Measurements from ENCODE around the gene MYF6. TPM values are rescaled to one million over a fixed set of nuclear protein-coding genes. Genes with fewer than 3 reads are reported as not detected.

The MYF6 gene
- total RNA-seq, 2 donors from 2014 or later = not detected

DNA sequence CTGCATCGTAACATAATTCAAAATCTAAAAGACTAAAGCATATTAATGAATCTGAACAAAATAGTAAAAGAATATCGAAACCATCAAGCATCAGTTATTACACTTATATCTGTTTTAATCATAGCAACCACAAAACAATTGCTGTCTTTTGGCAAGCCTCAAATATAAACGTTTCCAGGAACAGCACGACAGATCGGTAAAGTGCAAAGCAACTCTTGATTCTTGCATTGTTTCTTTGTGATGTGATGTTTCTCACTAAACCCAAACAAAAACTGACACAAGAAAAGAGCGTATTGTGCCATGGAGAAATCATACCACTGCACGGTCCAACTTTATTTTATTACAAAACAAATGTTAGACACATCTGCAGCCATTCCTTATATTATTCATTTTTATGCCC, 9.2 kb upstream of the MYF6 start:
- ATAC-seq (ENCODE audit: insufficient number of reproducible peaks, low FRiP score, low read depth) (no peak), DNase-seq (ENCODE audit: low spot score) (no peak)
- no peak for TF ChIP-seq CTCF (IDR thresholded peaks at IDR 0.05)
- H3K4me3 ChIP-seq = no peak overlapping the region
- no peak overlapping the region for H3K27ac ChIP-seq
- peaks cover 0 to 9% of the 10 kb centered on the region in 2 donors for H3K4me1 ChIP-seq (ENCODE audit: control insufficient read depth in 1 of 2, low read depth in 2 of 2)
- no peaks in the 10 kb centered on the region for H3K27me3 ChIP-seq (replicated peaks; ENCODE audit: insufficient read depth)
- H3K36me3 ChIP-seq = no peaks in the 10 kb centered on the region
- H3K9me3 ChIP-seq = no peaks in the 10 kb centered on the region

DNA sequence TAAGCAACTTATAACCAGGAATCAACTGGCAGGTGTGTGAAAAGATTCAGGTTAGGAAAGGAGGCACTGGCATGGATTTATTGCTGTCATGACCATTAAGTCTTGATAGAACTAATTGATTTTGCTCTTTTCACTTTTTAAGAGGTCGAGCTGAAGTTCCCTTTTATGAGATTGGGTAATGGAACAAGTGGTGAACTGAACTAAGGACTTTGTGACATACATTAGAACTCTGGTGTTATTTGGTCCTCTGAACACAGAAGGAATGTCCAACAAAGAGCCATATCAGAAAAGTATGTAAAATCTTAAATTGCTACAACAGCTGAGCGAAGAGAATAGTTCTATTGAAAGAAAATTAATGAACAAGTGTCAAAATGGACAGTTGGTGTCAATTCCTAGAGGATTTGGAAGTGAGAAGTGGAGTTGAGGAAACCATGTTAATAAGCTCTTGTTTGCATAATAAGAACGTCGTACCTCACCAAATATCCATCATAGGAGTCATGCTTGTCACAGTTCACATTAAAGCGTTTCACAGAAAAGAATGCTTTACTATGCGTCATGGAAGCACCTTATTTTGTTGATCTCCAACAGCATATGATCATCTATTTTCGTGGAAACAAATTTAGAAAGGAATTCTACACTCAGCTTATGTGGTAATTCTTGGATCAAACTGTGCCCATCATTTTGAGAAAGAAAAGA, 8.4 kb upstream of the MYF6 start:
- H3K36me3 ChIP-seq = no peaks in the 10 kb centered on the region
- ATAC-seq (ENCODE audit: insufficient number of reproducible peaks, low FRiP score, low read depth) (no peak), DNase-seq (ENCODE audit: low spot score) (no peak)
- H3K4me1 ChIP-seq (ENCODE audit: control insufficient read depth in 1 of 2, low read depth in 2 of 2) = peaks cover 0 to 9% of the 10 kb centered on the region in 2 donors
- H3K27ac ChIP-seq = no peak overlapping the region
- H3K9me3 ChIP-seq = no peaks in the 10 kb centered on the region
- no peaks in the 10 kb centered on the region for H3K27me3 ChIP-seq (replicated peaks; ENCODE audit: insufficient read depth)
- TF ChIP-seq CTCF (IDR thresholded peaks at IDR 0.05) = no peak
- no peak overlapping the region for H3K4me3 ChIP-seq

GRCh38 chr12:80700327-80700726, 7.1 kb upstream of the MYF6 start:
- Histone ChIP-seq H3K27me3 (replicated peaks; ENCODE audit: insufficient read depth) (no peaks in the 10 kb centered on the region), H3K4me1 (ENCODE audit: control insufficient read depth in 1 of 2, low read depth in 2 of 2) (peaks cover 0 to 13% of the 10 kb centered on the region in 2 donors), H3K9me3 (no peaks in the 10 kb centered on the region), H3K27ac (no peak overlapping the region), H3K36me3 (no peaks in the 10 kb centered on the region), H3K4me3 (no peak overlapping the region)
- DNase-seq (ENCODE audit: low spot score) (no peak), ATAC-seq (ENCODE audit: insufficient number of reproducible peaks, low FRiP score, low read depth) (no peak)
- TF ChIP-seq CTCF (IDR thresholded peaks at IDR 0.05) = no peak

GRCh38 chr12:80701388-80701787, 6.0 kb upstream of the MYF6 start:
- Histone ChIP-seq H3K27ac (no peak overlapping the region), H3K27me3 (replicated peaks; ENCODE audit: insufficient read depth) (no peaks in the 10 kb centered on the region), H3K9me3 (no peaks in the 10 kb centered on the region), H3K36me3 (no peaks in the 10 kb centered on the region), H3K4me1 (ENCODE audit: control insufficient read depth in 1 of 2, low read depth in 2 of 2) (peaks cover 3 to 21% of the 10 kb centered on the region in 2 donors), H3K4me3 (no peak overlapping the region)
- no peak for TF ChIP-seq CTCF (IDR thresholded peaks at IDR 0.05)
- no peak for ATAC-seq (ENCODE audit: insufficient number of reproducible peaks, low FRiP score, low read depth)
- DNase-seq (ENCODE audit: low spot score) = no peak

GRCh38 chr12:80702889-80703805, 4.3 kb upstream of the MYF6 start:
- Histone ChIP-seq H3K27me3 (replicated peaks; ENCODE audit: insufficient read depth) (no peaks in the 10 kb centered on the region), H3K4me3 (no peak overlapping the region), H3K9me3 (no peaks in the 10 kb centered on the region), H3K4me1 (ENCODE audit: control insufficient read depth in 1 of 2, low read depth in 2 of 2) (peaks cover 3 to 21% of the 10 kb centered on the region in 2 donors), H3K27ac (no peak overlapping the region), H3K36me3 (no peaks in the 10 kb centered on the region)
- DNase-seq (ENCODE audit: low spot score) (no peak), ATAC-seq (ENCODE audit: insufficient number of reproducible peaks, low FRiP score, low read depth) (no peak)
- no peak for TF ChIP-seq CTCF (IDR thresholded peaks at IDR 0.05)

All from thoracic aorta (tissue), 2 donors.